DND-41 (cell line): Measurements from ENCODE around the gene TBC1D2B.

ENCODE experiments used
- ATAC-seq: fragments of 200-7000 bp; cut with Tn5 transposase; 3 replicates; pipeline ENCODE4 v1.9.1; 2021; ENCODE audit warnings: low read depth; ENCODE audit not compliant: insufficient read depth
- DNase-seq: peaks from one replicate; pipeline ENCODE4 v3.0.0-alpha.2; 2020
- H2AFZ ChIP-seq: 2 replicates; pipeline ENCODE4 v1.6.0; 2012; ENCODE audit warnings: low read depth, low read length
- H3K27ac ChIP-seq: 2 replicates; pipeline ENCODE4 v1.5.1; 2012; ENCODE audit warnings: low read length, inconsistent platforms
- H3K27me3 ChIP-seq: fragments of 200-600 bp; sonication (generic); 2 replicates; pipeline ENCODE4 v1.6.0; 2012; ENCODE audit warnings: low read length, mild to moderate bottlenecking, inconsistent platforms; ENCODE audit not compliant: insufficient read depth, poor library complexity
- H3K36me3 ChIP-seq: 2 replicates; pipeline ENCODE4 v1.5.1; 2012; ENCODE audit warnings: low read length, inconsistent platforms; ENCODE audit not compliant: insufficient read depth
- H3K4me1 ChIP-seq: 2 replicates; pipeline ENCODE4 v1.5.1; 2012; ENCODE audit warnings: mild to moderate bottlenecking, low read length; ENCODE audit not compliant: insufficient read depth
- H3K4me2 ChIP-seq: 2 replicates; pipeline ENCODE4 v1.6.0; 2012; ENCODE audit warnings: mild to moderate bottlenecking, moderate library complexity, low read length, inconsistent platforms; ENCODE audit not compliant: insufficient read depth
- H3K4me3 ChIP-seq, 2 experiments: fragments of 200-600 bp in 1 of 2; shearing (Covaris generic) in 1 of 2; 2 replicates each; pipeline ENCODE4 v1.5.1; 2012 to 2016; ENCODE audit warnings: inconsistent platforms in 2 of 2, low read length in 2 of 2, mild to moderate bottlenecking in 2 of 2, low read depth in 1 of 2, moderate library complexity in 1 of 2
- H3K79me2 ChIP-seq: 2 replicates; pipeline ENCODE4 v1.6.0; 2012; ENCODE audit warnings: low read length, inconsistent platforms; ENCODE audit not compliant: insufficient read depth
- H3K9ac ChIP-seq: 2 replicates; pipeline ENCODE4 v1.6.0; 2012; ENCODE audit warnings: low read depth, mild to moderate bottlenecking, inconsistent platforms, low read length, moderate library complexity
- H3K9me3 ChIP-seq: 2 replicates; pipeline ENCODE4 v1.5.1; 2012; ENCODE audit warnings: low read length, moderate library complexity, mild to moderate bottlenecking, inconsistent platforms; ENCODE audit not compliant: insufficient read depth, severe bottlenecking
- H4K20me1 ChIP-seq: 2 replicates; pipeline ENCODE4 v1.6.0; 2012; ENCODE audit warnings: low read length; ENCODE audit not compliant: insufficient read depth
- CTCF ChIP-seq: IDR thresholded peaks from 2 replicates; pipeline ENCODE4 v1.5.1; 2012; ENCODE audit warnings: borderline replicate concordance, low read length, moderate library complexity, mild to moderate bottlenecking; ENCODE audit not compliant: poor library complexity, severe bottlenecking; ENCODE audit errors: extremely low read depth
- EZH2 ChIP-seq: IDR thresholded peaks from 3 replicates; pipeline ENCODE4 v1.6.1; 2012; ENCODE audit warnings: borderline replicate concordance, low read depth, mild to moderate bottlenecking, moderate library complexity, low read length, inconsistent platforms; ENCODE audit not compliant: severe bottlenecking

The TBC1D2B gene

GRCh38 chr15:78083687-78084448 is 6.4 kb upstream of the TBC1D2B start:
- Histone ChIP-seq H2AFZ (no peak overlapping the region), H3K4me2 (no peak overlapping the region), H3K36me3 (no peaks in the 10 kb centered on the region), H3K4me3 (no peak overlapping the region), H3K9me3 (no peaks in the 10 kb centered on the region), H3K79me2 (no peaks in the 10 kb centered on the region), H3K27ac (no peak overlapping the region), H3K9ac (no peak overlapping the region), H3K4me1 (no peaks in the 10 kb centered on the region), H3K27me3 (no peaks in the 10 kb centered on the region), H4K20me1 (no peaks in the 10 kb centered on the region)
- ATAC-seq (peak; percentile 73), DNase-seq (no peak)
- TF ChIP-seq EZH2, result no peak
- TF ChIP-seq CTCF, result no peak

GRCh38 chr15:78083186-78083585 is 5.7 kb upstream of the TBC1D2B start:
- H3K27me3 ChIP-seq, result no peaks in the 10 kb centered on the region
- TF ChIP-seq EZH2, result no peak
- TF ChIP-seq CTCF, result no peak
- H3K79me2 ChIP-seq, result no peaks in the 10 kb centered on the region
- ATAC-seq (no peak), DNase-seq (no peak)
- H3K36me3 ChIP-seq, result no peaks in the 10 kb centered on the region
- no peaks in the 10 kb centered on the region for H3K9me3 ChIP-seq
- no peaks in the 10 kb centered on the region for H4K20me1 ChIP-seq
- peaks cover 1% of the 10 kb centered on the region for H3K4me1 ChIP-seq
- no peak overlapping the region for H3K4me3 ChIP-seq
- no peak overlapping the region for H3K9ac ChIP-seq
- H3K4me2 ChIP-seq, result no peak overlapping the region
- no peak overlapping the region for H2AFZ ChIP-seq
- H3K27ac ChIP-seq, result no peak overlapping the region

- Histone ChIP-seq H3K9me3 (no peaks in the 10 kb centered on the region), H3K4me2 (no peak overlapping the region), H3K27ac (no peak overlapping the region), H3K4me1 (peaks cover 6% of the 10 kb centered on the region), H2AFZ (no peak overlapping the region), H3K9ac (no peak overlapping the region), H3K36me3 (no peaks in the 10 kb centered on the region), H4K20me1 (no peaks in the 10 kb centered on the region), H3K79me2 (no peaks in the 10 kb centered on the region), H3K27me3 (no peaks in the 10 kb centered on the region), H3K4me3 (no peak overlapping the region)
- ATAC-seq, result no peak
- DNase-seq, result no peak
- TF ChIP-seq EZH2 (no peak), CTCF (no peak)
Observed at GRCh38 chr15:78082743-78083110, 5.2 kb upstream of the TBC1D2B start.
